Globus pallidus (tissue), 1 donor: ENCODE measurements around the gene ELMO1.

Source experiments
- DNase-seq: peaks from one replicate; pipeline ENCODE4 v3.0.0-alpha.2; 2015; ENCODE audit warnings: low spot score

Gene ELMO1

DNA sequence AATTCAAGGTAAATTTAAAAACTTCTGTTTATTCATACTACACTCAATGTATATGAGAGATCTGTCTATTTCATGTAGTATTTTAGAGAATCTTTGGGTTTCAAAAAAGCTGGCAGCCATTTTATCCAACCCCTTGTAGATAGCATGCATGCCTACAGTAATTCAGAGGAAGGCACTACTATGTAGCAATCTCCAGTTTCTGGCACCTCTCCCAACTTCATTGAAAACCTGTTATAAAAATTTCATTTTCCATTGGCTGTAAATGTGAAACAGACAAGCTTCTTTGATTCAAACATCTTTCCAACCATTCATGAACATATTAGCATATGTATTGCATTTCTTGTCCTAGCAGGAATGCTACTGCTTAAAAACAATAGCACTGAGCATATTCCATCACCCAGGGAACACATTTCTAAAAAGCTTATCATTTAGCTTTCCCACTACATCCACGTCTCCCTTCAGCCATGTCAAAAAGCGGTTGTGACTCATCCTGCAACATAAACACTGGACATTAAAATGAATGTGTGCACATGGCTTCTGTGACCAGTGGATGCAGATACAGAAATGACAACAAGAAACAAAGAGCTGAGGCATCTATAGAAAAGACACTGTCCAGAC lies 393.9 kb downstream of the ELMO1 start:
- no peak for DNase-seq

DNA sequence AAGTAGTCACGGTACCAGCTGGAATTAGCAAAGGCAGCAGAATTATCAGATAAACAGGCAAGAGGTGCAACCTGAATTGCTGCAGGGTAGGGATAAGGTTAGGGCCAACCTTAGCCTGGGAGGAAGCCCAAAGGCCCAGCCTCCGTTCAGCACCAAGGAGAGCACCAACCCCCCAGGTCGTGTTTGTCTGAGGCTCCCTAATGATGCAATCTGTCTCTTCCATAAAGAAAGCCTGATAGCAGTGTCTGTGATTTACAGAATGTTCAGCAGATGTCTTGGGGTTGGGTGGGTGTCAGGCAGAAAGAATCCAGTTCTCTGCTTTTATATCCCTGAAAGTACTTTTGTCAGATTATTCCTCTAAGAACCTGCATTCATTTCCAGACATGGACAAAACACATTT lies 396.0 kb downstream of the ELMO1 start:
- no peak for DNase-seq

DNA sequence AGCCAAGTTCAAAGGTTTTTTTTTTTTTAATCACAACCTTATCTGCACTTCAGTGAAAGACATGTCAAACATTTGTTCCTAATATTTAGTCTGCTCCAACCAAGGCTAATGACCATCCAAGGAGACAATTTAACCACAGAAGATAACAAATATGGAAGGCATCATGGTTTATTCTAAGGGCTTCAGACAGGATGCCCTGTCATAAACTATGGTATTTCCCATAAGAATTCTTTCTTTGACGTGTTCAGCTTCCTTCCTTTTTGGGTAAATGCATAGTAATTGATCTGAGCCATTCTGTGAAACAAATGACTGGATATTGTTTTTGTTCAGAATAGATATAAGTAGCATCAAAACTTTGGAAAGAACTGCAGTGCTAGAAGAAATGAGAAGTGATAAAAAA lies 397.9 kb downstream of the ELMO1 start:
- DNase-seq: no peak

DNA sequence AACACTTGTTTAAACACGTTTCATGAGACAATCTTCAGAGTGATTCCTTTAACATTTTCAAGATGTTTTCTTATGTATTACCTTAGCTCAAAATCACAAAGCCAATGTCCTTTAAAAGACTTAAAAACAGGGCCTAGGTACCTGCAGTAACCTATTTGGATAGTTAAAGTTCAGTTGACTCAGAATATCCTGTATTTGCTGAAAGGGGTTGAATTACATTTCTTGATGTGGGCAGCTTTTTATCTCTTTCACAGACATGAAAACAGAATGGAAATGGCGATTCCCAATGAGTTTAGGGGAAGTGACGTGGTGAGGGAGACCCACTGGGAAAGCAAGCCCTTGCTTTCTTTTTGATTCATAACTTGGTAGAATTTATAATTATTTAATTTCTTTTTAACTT lies 400.0 kb downstream of the ELMO1 start:
- no peak for DNase-seq

DNA sequence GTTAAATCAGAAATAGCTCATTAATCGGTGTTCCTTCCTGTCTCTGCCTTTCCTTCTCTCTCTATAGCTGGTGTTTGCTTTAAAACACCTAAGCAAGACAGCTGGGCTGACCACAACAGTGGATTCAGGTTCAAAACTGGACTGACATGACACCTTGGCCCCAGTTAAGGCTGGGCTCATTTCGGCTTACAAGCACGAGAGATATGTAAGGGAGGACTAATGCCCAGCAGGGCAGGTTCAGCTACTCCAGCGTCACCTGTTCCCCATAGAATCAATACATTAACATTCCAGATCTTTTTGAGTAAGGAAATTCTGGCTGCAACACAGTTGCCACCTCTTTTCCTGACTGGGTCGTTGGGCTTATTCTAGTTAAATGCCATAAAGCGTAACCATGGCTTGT lies 401.4 kb downstream of the ELMO1 start:
- no peak for DNase-seq

DNA sequence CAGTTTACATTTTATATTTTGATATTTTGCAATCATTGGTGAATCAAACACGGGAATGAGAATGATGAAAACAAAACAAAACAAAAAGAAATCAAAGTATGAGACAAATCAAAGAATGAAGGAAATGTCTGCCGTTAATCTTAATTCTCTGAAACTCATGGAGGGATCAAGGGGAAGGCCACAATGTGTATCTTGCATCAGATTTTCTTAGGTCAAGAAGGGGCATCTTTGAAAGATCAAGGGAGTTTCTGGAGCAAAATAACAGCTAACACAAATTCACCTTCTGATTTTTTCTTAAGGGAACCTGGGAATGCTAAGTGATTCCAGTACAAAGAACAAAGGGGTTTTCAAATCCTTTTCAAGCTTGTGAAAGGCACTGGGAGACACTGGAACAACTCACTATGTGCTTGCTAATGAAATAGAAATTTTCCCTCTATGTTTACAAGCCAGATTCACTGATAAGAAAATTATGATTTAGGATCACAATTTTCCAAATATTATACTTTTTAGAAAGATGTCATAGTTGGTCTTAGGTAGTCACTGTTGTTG lies 402.1 kb downstream of the ELMO1 start:
- no peak for DNase-seq

DNA sequence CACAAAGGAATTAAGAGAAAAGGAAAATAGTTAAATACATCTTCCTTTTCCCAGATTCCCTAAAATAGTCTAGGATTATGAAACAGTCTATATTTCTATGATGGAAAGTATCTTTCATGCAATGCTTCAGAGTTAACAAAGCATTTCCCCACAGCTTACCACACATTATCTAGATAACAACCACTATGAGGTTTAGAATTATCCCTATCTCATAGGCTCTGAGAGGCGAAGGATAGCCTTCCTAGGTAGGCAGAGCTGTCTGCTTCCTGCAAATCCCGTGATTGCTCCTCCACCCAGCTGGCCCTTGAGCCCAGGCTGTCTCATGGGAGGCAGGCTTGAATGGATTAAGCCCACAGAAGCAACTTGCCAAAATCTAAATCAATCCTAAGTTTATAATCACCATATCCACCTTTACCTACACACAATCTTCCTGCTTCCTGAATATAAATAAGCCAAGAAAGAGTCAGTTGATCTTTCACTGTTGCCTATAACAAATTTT lies 402.9 kb downstream of the ELMO1 start:
- DNase-seq: no peak

DNA sequence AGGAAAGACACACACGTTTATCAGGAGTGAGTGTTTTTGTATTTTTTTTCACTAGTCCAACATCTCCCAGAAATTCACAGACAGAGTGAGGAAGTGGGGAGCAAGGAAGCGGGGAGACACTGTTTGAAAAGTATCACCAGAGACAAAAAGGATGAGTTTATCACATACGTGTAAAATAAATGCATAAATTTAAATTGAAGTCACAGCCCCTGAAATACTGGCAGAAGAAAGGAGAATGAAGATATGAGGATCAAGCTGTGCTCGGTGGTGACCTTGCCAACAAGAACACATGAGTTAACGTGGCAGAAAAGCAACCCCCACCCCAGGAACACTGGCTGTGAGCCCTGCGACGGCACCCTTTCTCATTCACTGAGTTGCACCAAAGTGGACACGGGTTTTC lies 407.2 kb downstream of the ELMO1 start:
- DNase-seq: no peak

DNA sequence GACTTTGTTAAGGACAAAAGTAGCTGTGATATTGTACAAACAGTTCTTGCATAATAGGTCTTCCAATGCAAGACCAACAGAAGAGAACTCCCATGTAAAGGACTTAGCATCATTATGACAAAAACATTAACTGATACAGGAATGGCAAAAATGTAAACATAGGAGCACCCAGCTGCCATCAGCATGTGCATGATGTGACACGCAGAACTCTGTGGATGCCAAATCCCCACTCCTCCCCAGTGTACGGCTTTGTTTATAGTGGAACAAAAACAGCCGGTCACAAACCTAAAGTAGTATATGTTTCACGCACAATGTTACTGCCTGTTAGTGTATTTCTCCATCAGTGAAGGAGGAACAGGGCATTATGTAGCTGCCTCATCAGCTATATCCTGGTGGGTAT lies 408.3 kb downstream of the ELMO1 start:
- no peak for DNase-seq

DNA sequence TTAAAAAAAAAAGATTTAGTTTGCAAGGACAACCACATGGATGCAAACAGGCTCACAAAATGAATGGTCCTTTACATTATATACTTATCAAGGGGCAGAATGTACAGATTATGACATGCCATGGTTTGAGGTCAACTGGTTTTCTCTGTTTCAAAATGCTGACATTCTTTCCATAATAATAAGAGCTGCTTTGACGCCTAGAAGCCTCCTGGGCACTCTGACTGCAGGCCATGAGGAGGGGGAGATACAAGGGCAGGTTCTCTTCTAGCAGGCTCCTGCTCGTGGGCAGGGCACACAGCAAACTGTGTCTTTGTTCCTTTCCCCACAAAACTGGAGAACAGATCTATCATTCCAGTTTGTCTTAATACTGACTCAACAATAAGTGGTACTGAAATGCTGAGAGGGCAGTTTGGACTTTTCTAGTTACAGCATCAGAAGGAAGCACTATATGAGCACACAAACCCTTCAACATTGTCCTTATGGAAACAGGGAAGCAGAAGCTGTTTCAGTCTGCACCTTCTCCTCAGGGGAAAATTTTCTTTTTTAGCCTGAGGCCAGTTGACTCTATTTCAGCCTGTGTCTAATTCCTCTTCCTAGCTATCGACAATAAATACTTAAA lies 409.4 kb downstream of the ELMO1 start:
- no peak for DNase-seq

DNA sequence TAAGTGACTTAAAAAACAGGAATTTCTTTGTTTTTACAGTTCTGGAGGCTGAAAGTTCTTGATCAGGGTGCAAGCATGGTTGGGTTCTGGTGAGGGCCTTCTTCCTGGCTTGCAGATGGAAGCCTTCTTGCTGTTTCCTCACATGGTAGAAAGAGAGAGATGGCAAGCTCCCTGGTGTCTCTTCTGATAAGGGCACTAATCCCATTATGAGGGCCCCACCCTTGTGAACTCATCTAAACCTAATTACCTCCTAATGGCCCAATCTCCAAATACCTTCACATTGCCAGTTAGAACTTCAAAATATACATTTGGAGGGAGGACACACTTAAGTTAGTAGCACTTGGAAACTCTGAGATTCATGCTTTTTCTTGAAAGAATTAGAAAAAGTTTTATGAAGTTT lies 410.0 kb downstream of the ELMO1 start:
- DNase-seq: no peak

DNA sequence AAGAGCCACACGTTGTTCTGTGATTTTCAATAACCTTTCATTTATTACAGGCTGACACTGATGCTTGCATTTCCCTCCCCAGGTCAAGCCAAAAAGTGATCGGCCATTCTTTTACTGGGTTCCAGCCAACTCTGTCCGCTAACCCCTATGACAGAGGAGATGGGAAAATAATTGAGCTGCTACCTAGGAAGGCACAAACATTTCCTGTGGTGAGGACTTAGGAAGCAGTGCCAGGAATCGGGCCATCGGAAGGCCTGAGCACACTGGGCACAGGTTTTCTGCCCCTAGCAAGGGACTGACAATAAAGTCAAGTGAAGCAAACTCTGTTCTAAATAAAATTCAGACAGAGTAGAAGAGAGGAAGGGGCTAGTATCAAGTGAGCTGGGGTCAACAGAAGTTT lies 411.4 kb downstream of the ELMO1 start:
- DNase-seq: no peak

DNA sequence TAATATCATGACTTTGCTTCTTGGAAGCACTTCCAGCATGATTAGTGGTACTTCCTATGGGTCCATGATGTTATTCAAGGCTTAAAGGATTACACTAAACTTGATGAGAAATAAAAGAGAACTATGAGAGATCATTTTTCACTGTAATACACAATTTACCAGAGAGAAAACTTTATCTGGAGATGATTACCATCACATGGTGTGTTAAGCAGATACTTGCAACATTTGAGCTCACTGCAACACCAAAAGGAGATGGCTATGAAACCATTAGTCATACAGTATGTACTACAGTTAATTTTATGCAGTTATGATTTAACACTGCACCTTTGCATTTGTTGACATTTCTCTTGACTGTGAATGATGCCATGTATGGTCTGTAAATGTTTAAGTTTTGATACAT lies 413.0 kb downstream of the ELMO1 start:
- DNase-seq: no peak

DNA sequence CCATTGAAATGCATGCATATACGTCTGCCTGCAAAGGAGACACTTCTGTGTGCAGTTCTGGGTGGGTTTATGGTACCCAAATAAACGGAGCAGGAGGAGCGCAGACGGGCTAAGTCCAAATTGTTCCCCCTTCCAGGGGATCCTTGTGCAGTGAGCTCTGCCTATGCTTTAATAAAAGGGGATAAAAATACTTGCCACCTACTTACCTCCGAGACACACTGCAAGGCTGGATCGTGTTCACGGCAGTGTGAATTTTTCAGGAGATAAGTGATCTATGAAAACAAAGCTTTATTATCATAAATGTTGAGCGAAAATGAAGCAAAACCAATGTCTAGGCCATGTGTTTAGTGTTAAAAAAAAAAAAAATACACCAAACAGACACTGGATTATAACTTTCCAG lies 415.5 kb downstream of the ELMO1 start:
- DNase-seq: no peak

DNA sequence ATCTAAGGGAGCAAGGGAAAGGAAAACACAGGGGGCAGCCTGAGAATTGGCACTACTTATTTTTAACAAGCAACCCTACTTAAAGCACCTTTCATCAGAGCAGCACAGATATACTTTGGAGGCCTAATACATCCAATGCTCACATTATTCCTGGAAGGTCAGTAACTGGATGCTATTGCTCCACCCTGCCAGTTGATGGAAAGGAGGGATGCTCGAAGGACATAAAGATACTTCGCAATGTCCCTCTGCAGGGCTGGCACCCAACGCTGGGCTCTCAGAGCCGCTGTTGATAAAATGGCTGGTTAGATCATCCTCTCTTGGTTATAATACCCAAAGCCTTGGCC lies 416.4 kb downstream of the ELMO1 start:
- no peak for DNase-seq

DNA sequence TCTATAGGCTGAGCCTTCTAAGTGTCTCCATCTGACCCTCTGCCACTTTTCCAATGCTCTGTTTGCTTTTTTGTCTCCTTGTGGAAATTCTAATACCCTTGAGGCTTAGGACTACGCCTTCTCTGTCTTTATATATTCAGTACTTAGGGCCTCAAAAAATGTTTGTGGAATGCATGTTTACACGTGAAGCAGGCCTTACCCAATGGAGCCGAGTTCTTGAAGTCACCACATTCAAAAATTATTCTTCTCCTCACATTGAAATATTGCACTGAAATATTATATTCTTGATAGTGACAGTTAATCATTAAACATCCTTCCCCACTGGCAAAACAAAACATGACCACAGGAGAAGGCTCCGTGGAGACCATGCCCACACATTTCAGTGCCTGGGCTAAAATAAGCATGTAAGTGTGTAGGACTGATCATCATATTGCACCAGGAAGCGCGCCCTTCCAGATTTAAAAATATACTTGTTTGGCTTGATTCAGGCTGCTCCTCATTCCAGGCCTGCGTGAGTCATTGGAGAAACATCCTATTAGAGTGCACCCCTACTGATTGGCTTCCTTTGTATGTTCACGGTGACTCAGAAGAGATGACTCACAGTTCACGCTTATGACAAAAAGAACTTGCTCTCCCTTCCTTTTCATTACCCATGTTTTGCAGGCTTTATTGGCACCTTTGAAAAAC lies 416.9 kb downstream of the ELMO1 start:
- peak; percentile 59 for DNase-seq

DNA sequence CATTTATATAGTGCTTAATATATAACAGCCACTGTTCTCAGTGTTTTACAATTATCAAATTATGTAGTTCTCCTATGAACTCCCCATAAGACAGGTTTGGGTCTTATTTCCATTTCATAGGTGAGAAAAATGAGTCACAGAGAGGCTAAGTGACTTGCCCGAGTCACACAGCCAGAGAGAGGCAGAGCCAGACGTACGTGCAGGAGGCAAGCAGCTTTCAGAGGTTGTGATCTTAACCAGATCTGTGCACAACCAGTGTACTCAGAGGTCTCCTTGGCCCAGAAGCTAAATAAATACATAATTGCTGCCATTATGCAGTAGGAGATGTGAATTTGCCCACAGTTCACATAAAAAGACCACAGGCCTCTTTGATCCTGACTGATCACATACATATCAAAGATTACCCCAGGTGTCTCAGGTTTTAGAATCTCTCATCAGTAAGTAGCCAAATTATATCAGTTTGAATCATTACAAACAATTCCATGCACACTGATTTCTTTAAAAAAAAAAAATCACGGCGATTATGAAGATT lies 419.7 kb downstream of the ELMO1 start:
- no peak for DNase-seq

DNA sequence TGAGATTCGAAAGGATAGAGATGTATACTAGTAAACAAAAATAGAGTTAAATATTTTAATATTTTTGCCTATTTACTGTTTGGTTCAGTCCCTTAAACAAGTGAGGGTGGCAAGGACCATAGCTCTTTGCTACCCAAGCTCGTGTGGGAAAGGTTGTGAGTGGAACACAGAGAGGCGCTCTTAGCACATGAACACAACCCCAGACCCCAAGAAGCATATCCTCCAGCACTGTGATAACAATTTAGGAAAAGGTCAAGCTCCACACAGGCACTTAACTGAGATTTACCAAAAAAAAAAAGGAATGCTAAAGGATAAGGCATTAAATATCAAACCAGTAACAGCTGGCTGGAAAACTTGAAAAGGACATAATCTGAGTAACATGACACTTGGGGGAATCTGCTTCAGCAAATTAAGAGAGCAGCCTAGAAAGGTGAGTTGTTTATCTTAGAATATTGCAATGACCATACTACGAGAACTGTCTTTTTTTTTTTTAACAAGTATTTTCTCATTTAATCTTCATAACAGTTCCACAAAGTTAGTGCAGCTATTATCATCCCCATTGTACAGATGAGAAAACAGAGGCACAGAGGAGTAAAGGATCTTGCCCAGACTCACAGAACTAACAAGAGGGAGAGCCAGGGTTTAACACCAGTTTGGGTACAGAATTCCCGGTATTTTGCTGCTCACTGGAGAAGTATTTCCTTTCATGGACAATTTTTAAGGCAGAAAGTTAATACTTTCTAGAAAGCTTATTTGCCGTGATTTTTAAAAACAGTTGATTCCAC lies 420.9 kb downstream of the ELMO1 start:
- no peak for DNase-seq

DNA sequence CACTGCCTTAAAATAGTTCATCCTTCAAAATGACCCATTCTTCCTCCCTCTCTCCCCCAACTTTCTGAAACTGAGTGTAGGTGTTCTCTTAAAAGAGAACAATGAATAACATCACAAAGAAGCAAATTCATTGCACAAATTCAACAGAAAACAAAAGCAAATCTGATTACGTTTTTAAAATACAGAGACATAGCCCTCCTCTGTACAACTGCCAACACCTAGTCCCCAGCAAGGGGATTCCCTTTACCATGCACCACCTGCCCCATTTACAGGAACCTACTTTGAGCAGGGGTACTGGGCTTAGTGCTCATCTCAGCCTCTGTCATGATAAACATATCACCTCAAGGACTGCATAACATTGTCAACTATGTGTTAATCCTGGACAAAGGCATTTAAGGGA lies 421.6 kb downstream of the ELMO1 start:
- no peak for DNase-seq

DNA sequence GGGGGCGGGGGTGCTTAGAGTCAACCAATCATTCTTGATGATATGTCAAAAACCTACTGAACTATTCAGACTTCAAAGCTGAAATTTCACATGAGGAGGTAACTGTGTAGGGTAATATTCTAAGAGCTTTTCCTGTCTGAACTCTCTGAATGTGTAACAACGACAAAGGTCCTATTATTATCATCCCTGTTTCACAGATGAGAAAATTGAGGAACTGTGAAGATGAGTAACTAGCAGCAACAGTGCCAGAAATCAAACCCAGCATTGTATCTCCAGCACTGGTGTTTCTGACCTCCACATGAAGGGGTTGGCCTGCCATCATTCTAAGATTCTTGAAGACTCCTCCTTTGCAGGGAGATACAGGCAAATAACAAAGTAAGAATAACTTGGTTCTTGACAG lies 429.7 kb downstream of the ELMO1 start:
- DNase-seq: no peak

DNA sequence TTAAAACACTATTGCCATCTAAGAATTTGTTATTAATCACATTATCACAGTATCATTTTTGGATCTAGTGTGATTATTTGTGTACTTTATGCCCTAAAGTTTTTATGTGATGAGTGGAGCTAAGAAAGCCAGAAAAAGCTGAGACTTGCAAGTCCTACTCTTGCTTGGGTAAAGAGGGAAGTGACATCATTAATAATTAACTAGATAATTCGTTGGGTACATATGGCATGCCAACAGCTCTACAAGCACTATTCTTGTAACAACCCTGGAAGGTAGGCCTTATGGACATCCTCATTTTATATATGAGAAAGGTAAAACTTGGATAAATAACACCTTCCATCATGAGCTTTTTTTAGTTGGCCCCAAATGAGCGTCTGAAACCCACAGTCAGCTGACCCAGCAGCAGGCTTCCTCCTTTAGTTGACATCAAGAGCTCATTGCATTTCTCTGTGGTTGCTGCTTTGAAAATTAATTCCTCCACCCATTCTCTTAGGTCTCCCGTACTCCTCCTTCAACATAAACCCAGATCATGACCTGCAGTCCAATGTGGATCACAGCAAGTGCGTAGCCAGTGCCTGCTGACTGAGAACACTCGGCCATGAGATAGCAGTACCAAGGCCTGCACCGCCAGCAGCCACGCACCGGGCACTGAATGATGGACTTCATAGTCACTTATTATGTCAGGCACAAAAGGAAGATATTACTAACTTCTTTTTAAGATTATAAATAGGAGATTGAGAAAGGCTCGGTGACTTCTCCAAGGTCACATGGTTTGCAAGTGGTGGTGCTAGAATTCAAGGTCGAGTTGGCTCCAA lies 432.4 kb downstream of the ELMO1 start:
- DNase-seq: no peak
